GM18951 (cell line): ENCODE results near the gene CHAF1A.

Source experiments
- POLR2A ChIP-seq: IDR thresholded peaks from 4 replicates; pipeline ENCODE4 v1.6.1; 2011; ENCODE audit warnings: mild to moderate bottlenecking; ENCODE audit not compliant: insufficient read length, insufficient read depth; ENCODE audit errors: extremely low read depth
- in situ Hi-C: fragments of 300-500 bp; cut with MboI; formaldehyde crosslinking; loops from one replicate; pipeline ENCODE4 v1.12.0; 2022; ENCODE audit warnings: low sequenced_read_pairs, mixed read lengths, inconsistent platforms; ENCODE audit not compliant: unreplicated experiment

CHAF1A gene

DNA sequence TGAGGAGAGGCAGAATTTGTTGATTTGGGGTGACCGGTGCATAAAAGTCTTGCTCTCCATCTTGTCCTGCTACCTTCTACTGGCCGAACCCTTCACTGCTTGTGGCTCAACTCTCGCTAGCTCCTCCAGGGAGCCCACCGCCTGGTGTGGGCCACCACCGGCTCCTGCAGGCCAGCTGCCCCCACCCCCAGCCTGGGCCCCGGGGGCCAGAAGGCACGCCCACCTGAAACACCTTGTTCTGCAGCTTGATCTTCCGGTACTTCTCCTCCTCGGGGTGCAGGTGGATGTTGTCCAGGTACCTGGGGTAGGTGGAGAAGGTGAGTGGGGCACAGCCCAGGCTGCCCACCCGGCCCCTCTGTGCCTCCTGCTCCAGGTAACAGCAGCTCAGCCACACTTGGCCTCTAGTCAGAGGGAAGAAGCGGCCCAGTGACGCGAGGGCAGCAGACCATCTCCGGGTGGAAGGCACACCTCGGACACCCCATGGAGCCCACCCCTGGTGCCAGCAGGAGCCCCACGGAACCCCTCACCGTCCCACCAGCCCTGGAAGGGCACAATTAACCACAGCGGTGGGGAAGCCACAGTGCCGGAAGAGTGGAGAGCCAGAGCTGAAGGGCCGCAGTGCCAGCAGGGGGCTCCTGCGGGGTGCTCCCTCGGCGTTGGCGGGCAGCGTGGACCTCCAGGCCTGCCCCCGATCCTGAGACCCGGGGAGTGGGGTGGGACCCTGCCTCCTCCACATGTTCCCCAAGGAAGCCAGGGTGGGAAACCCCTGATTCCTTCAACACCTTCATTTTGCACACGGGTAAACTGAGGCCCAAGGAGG, 45.1 kb downstream of the CHAF1A start:
- no peak for TF ChIP-seq POLR2A
- in situ Hi-C loops, result no loop called here

DNA sequence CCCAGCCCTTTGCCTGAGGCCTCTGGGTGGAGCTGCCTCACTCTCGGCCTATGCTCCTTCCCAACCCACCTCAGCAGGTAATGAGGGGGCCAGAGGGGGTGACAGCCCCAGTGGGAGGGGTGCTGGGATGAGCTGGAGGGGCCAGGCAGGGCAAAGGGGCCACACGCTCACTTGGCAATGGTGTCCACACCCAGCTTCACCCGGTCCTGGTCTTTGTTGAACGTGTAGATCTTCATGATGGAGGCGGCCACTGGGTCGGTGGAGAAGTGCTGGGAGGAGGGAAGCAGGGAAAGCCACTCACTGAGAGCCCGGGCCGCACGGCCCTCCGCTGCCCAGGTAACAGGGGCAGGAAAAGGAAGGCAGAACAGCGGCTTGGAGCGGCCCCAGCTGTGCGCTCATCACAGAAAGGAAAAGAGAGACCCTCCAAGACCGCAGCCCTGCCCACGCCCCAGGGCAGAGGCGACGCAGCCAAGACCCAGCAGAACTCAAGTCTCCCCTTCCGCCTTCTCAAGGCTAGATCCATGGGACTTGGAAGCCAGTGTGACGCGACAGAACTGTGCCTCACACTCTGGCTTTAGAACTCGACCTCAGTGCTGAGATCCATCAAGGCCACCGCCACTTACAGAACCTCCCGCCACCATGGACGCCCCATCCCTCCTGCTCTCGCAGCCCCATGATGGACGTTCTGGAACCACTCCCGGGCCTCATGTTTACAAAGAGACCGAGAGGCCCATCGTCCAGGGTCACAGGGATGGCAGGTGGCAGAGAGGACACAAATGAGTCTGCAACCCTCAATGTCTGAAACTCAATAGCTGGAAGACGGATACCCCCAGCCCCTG, 45.9 kb downstream of the CHAF1A start:
- in situ Hi-C loops, result no loop called here
- TF ChIP-seq POLR2A, result no peak

DNA sequence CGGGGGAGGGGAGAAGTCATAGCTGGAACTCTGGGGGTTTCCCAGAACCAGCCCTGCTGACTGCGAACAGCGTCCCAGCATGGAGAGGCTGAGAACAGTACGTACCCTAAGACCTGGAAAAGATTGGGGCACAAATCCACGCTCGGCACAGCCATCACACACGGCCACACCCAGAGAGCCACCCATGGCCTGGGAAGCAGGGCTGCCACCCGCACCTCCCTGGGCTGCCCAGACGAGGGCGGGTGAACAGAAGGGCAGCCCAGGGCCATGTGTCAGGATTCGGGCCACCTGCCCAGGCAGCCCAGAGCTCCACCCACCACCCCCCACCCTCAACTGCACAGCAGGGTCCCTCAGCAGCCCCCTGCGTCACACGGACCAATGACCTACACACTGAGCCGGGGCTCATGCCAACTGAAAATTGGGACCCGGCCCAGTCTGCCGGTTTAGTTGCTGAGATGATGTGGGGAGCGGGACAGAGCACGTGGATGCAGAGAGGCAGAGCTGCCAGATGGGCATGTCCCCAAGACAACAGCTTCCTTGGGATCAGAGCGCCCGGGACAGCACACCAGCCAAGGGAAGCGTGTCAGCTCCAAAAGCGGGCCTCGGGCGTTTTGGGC, 46.7 kb downstream of the CHAF1A start:
- in situ Hi-C loops, result no loop called here
- TF ChIP-seq POLR2A, result no peak

DNA sequence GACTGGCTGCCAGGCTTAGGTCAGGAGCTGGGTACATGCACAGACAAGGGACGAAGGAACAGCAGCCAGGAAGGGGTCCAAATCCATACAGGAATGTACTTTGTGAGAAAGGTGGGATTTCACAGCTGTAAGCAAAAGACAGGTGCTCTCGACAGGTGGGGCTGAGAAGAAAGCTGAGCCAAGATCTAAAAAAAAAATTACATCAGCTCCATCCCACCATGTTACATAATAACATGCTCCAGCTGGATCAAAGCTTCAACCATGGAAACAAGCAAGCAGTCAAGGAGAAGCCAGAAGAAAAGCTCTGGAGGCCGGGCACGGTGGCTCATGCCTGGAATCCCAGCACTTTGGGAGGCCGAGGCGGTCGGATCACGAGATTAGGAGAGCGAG, 47.2 kb downstream of the CHAF1A start:
- in situ Hi-C loops, result no loop called here

DNA sequence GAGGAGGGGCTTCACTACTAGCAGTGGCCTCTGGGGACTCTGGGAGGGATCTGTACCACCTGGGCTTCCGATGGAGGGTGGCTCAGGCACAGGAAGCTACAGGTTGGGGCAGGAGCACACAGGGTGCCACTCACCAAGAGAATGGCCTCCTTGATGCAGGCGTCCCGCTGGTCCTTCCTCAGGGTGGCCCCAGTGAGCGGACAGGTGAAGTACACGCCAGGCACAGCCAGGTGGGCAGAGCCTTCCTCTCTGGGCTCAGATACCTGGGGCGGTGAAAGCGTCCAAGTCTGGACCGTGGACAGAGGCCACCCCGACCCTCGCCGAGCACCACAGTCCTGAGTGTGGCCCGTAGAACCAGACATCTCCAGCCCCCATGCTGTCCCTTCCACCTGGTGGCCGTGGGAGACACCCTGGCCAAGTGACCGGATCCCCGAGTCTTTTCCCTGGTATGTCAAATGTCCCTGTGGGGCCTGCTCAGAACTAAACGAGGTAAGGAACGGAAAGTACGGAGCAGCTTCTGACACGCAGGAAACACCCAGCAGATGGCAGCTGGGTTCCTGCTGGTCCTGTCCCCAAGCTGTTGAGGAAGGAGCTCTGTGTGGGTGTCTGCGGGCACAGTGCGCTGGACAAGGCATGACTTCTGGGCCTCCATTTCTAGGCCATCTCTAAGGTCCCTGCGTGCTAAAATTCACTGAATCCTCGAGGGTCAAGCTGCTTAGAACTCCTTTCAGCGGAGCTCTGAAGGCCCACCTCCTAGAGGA, 50.0 kb downstream of the CHAF1A start:
- in situ Hi-C loops, result no loop called here
- no peak for TF ChIP-seq POLR2A

More for the DNA sequence above, 47.2 kb downstream of the CHAF1A start:
- TF ChIP-seq POLR2A, result no peak

DNA sequence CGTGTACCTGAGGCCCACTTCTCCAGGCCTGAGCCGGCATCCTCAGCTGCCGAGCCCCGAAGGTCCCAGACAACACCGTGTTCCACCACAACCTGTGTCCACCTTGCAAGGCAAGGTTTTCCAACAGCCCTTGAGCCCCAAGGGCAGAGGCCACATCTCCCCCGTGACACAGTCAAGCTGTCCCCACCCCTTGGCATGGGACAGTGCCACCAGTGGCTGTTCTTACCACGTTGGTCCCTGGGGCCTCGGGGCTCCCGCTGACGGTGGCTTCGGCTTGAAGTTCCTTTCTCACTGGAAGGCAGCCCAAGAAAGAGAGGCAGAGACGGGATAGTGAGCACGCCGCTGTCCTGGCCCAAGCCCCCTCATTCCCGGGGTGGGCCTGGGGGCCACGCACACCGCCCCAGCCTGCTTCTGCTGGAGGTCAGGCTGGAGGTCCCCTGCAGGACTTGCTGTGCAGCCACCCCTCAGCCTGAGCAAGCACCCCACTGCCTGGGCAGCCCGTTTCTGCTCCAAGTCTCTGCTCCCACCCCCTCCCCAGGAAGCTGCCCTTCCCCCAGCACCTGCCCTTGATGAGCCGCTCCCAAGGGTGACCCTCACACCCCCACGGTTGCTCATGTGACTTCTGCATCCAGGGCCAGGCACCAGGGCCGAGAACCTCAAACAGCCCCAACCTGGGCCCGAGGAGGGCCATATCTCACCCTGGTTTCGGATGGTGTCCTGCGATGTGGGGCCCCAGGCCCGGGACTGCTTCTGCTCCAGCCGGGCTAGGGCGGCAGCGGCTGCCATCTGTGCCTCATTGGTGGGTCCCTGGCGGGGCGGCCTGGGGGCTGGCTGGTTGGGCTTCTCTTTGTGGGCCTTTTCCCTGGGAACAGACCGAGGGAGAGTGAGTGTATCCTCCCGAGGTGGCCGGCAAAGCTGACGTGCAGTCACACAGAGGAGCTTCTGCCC, 51.1 kb downstream of the CHAF1A start:
- TF ChIP-seq POLR2A, result no peak
- in situ Hi-C loops, result no loop called here

DNA sequence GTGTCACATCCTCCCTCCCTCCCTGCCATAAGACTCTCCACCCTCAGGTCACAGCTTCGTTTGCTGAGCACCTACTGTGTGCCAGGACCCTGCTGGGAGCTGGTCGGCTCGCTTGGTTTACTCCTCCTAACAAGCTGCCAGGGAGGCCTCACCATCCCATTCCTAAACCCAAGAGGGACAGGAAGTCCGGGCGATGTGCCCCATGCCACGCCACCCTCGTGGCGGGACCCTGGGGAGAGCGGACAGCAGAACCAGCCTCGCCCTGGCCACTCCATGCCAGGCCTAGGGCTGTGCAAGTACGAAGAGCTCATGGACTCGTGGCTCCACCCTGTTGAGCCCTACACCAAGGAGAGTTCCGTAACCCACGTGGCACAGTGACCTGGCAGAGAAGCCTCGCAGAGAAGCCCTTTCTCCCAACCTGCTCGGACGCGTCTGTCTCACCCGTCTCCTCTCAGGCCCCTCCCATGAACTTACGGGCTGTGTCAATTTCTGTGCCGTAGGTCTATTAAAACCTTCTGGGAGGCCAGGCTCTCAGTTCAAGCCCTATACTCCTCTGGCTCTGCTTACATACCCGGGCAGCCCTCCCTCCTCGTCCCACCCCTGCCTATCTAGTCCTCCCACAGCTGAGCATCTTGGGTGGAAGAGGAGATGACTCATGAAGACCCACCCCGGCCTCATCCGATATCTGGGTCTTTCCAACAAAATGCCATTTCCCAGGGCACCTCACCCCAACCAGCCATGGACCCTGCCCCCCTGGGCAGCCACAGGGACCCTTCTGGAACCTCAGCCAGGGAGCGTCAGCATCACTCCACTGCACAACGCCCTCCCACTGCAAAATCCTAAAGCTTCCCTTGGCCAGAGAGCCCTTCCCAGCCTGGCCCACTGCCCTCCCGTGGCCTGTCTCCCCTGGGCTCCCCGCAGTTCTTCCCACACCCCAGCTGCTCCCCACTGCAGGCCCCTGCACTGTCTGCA, 52.6 kb downstream of the CHAF1A start:
- in situ Hi-C loops, result no loop called here
- TF ChIP-seq POLR2A, result no peak

DNA sequence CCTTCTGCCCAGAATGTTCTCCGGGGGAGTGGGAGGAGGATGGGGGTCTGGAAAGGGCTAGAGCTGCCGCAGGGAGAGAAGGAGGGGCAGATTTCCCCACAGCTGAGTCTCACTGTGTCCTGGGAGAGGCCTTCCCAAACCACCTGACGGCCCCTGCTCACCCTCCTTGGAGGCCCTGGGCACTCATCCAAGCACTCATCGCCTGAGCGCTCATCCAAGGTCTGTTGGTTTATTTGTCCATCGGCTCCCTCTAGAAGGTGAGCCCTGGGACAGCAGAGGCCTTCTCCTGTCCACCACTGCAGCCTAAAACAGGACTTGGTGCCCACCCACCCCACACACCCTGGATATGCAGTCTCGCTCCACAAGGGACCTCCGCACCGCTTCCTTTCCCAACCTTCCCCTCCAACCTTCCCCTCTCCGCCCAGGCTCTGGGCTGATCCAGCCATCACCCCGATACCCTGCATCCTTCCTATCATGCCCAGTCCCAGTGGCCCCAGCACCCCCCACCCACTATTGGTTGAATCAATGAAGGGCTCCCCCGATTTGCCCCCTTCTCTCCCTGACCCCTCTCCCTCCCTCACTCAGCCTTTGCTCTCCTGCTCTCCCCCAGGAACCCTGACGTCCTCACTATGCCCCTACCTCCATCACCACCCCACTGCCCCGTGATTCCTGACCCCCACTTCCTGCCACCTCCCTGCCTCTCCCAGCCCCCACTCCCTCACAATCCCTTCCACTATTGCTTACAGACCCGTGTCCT, 53.5 kb downstream of the CHAF1A start:
- TF ChIP-seq POLR2A, result no peak
- in situ Hi-C loops, result no loop called here

DNA sequence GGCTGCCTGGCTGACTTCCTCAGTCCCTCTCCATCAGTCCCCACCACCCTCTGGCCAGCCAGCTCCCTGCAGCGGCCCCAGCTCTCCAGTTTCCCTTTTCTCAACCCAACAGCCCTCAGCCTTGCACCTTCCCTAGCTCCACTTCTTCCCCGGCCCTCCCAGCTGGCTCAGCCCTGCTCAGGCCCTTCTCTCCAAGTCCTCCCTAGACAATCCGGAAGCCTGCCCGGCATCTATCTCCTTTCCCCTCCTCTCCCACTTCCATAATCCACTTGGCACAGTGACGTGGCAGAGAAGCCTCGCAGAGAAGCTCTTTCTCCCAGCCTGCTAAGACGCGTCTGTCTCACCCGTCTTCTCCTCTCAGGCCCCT, 54.0 kb downstream of the CHAF1A start:
- no peak for TF ChIP-seq POLR2A
- in situ Hi-C loops, result no loop called here

DNA sequence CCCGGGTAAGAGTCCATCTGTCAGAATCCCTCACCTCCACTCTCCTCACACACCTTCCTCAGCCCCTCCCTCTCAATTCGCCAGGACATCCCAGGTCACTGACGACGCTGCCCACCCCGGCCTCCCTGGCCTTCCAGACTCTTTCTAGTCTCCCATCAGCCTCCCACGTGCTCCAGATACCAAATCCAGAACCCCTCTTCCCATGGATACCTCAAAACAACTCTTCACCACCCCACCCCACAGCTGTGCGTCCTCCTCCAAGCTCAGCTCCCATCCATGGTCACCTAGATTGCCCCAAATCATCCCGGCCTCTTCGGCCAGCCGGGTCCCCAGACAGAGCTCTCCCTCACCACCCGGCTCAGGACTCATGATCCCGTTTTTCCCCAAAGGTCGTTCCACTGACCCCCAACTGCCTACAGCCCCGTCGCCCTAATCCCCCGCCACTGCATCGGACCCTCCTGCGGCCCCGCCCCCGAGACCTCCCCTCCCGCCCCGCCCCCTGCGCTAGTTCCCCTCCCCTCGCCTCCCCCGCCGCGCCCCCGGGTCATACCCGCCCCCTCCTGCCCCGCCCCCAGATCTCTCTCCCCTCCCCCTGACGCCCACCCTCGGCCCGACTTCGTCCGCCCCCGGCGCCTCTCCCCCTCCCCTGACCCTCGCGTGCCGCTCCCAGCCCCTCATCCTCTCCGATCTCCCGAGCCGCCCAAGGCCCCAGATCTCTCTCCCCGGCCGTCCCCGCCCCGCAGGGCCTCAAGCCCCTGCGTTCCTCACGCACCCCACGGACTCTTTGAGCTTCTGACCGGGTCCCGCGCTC, 54.6 kb downstream of the CHAF1A start:
- TF ChIP-seq POLR2A, result no peak
- in situ Hi-C loops, result no loop called here
